GM19193 (cell line): ENCODE data around the gene STX1B.

ENCODE experiments used
- POLR2A ChIP-seq: IDR thresholded peaks from 4 replicates; pipeline ENCODE4 v1.6.1; 2011; ENCODE audit not compliant: insufficient read depth, insufficient read length; ENCODE audit errors: extremely low read depth

Gene STX1B

DNA sequence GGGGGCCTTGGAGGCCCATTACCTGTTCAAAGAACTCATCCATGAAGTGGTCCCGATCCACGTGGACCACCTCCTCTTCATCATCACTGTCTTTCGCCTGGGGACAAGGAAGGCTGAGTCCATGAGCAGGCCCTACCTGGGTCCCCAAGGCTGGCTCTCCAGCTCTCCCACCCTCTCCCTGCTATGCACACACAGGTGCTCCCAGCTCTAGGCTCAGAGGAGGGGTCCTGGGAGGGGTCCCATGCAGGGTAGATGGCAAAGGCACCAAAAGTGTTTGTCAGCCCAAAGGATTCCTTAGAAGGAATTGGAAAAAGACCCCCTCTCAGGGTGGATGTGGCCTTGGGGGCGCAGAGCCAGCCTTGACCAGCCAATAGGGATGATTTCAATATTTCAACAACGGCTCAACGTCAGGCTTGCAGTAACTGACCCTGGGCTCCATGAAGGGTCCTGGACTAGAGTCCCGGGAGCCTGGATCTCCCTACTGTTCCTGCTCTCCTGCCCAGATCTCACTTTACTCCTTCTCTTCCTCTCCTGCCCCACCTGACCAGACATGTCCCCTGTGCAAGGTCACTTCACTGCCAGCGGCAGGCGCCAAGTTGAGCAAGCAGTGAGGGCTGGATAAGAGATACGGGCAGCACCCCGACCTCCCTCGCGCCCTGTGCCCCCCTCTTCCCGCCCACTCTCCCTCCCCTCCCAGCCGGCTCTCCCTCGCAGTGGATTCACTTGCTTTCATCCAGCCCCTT lies 8.8 kb downstream of the STX1B start:
- TF ChIP-seq POLR2A = no peak

DNA sequence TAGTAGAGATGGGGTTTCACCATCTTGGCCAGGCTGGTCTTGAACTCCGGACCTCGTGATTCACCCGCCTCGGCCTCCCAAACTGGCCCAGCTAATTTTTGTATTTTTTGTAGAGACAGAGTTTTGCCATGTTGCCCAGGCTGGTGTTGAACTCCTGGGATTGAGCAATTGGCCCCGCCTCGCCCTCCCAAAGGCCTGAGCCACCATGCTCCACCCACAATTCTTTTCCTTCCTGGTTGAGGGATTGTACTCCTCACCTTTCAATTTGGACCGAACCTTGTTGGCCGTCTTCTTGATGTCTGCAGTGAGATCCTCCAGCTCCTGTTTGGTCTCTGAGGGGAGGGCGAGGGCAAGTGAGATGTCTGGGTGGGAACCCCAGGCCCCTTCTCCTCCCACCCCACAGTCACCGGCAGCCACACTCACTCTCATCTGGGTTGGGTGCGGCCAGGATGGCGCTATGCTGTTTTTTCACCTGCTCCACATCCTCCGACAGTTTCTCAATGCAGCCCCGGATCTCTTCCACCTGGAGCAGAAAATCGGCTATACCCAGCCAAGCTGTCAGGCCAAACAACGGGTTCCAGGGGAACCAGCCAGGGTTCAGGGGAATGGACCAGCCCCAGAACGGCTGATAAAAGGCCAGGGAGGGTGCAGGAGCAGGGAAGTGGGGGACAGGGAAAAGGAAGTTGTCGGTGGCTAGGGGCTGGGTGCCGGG lies 9.6 kb downstream of the STX1B start:
- TF ChIP-seq POLR2A = no peak

DNA sequence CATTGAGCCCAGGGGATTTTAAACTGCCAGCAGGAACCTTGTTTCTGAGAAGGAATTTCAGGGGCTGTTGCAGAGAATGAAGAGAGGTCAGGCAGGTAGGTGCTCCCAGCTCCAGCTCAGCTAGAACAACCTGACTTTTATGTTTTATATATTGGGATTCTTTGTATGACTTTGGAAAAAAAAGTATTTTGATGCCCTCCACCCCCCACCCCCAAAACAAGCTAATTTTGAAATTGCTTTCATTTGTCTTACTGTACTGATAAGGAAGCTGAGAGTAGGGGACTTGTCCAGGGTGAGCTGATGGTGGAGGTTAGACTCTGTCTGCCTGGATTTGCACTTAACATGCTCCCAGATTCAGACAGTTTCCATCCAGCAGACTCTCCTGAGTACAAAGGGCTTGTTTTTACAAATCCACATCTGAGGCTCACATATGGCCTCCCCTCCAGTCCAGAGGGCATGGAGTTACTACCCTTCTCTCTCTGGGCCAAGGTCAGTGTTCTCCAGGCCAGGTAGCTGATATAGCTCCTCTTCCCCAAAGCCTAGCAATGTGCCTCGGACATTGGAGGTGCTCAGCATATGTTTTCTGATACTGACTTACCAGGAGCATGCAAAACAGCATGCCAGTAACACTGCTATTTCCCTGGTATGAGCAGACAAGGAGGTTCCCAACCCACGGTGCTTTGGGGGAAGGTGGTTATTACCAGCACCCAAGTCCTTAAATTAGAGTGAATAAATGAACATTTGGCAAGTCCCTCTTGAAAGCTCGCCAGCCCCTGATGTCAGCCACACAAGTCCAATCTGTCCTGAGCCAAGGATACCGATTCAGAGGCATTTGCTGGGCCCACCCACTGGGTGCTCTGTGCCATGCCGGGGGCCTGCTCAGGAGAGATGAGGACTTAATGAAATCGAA lies 11.3 kb downstream of the STX1B start:
- no peak for TF ChIP-seq POLR2A

DNA sequence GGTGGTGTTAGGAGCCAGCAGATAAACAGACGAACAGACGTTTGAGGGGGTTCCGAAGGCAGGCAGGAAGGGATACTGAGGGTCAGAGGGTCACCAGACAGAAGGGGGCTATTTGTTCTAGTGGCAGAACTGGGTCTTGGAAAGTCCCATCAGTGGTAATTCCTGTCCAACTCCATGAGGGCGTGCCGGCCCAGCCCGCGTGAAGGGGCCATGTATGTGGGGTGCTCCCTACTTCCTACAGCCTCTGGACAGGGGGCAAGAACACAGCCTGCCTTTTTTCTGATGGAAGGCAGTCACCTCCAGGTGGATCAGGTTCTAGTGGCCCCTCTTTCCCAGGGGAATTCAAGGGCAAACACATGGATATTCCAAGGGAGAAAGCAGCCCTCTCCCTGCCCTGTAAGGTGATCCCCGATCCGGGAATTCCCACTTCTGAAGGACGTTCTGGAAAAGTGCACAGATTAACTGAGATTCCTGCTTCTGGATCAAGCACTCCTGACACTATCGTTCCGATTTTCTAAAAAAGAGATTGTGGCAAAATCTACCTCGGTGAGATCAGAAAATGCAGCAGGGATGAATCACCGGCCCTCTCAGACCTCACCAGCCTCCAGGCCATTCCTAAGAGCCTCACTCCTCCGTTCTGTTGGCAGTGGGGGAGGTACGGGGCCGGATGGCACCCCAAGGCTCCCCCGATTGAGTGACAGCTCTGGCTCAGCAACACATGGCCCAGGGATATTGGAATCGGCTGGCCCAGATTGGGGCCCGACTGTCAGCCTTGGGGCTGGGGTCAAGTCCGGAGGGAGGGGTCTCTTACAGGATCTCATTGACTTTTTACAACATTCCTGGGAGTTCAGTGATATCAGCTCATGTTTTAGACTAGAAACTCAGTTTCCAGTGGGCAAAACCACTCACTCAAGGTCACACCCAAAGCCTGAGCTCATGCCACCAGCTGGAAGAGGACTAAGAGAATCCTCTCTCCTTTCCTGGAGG lies 12.4 kb downstream of the STX1B start:
- no peak for TF ChIP-seq POLR2A

DNA sequence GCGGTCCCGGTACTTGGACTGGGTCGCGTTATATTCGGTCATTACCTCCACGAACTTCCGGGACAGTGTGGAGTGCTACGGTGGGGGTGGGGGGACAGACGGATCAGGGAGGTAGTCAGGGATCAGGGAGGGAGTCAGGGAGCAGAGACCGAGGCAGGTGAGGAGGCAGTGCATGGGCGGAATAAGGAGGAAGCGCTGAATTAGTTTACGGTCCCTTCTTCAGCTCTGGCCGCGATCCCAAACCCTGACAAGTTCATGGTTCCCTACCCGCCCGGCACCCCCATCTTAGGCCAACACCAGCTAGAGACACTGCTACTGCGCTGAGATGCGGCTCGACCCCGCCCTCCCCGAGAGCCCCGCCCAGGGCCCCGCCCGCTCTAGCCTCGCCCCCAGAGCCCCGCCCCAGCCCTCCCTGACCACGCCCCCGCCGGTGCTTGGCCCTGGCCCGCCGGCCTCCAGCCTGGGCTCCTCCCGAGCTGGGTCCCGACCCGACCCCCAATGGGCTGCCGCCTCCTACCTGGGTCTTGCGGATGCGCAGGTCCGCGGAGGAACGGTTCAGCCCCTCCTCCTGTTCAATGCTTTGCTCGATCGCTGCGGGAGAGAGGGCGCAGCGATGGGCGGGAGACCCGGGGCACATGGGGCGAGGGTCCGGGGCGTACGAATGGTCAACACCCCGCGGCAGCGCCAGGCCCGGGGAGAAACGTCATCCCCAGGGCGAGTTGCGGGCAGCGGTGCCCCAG lies 13.3 kb downstream of the STX1B start:
- peak; percentile 72 for TF ChIP-seq POLR2A

DNA sequence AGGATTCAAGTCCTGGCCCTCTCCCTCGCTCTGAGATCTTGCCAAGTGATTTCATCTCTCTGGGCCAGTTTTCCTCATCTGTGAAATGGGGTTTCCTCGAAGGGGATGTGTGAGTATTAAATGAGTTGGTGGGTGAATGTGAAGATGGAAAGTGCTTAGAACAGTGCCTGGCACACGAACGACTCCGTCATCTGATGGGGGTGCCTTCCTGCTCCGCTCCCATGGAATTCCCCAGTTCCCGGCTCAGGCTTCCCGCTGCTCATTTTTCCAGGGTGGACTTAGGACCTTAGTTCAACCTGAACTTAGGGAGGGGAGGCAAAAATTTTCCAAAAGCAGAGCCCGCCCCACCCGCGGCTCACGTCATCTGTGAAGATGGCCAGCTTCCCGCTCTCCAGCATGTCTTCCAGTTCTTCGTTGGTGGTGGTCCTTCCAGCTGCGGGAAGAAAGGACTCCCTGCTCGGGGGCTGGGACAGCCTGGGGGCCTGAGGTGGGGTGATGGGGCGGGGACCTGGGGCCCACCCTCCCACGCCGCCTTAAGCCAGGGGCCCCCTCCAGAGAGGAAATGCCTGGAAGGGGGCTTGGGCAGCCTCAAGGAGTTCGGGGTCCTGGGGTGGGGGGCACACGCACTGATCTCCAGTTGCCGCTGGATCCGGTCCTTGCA lies 14.0 kb downstream of the STX1B start:
- no peak for TF ChIP-seq POLR2A

DNA sequence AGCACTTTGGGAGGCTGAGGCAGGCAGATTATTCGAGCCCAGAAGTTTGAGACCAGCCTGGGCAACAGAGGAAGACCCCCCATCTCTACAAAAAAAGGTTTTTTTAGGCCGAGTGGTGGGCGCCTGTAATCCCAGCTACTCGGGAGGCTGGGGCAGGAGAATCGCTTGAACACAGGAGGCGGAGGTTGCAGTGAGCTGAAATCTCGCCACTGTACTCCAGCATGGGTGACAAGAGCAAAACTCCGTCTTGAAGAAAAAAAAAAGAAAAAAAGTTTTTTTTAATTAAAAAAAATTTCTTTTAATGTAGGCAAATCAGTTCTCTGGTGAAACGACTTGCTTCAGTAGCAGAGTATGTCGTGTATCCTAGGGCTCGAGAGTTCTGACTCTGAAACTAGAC lies 14.5 kb downstream of the STX1B start:
- TF ChIP-seq POLR2A = no peak

DNA sequence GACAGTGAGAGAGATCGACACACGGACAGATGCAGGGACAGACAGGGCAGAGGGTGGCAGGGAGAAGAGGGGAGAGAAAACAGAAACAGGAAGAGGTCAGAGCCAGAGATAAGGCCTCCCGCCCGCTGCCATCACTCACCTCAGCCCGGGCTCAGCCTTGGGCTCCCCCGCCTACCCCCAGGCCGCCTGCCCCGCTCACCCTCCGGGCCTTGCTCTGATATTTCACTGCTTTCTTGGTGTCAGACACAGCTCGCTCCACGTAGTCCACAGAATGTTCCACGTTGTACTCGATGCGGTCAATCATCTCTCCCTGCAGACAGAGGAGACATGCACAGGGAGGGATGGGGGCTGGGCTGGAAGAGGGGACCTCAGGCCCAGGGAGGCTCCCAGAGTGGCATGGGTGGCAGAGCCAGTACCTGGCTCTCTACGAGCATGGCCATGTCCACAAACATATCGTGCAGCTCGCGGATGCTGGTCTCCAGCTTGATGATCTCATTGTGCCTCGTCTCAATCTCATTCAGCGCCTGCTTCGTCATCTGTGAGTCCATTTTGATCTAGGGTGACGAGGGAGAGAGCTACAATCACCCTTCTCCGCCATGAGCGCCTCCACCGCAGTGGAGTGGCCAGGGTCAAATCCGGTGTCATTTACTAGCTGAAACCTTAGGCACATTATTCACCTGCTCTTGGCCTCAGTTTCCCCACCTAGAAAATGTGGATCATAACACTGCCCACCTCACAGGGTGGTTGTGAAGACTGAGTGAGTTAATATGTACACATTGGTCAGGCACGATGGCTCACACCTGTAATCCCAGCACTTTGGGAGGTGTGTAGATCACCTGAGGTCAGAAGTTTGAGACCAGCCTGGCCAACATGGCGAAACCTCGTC lies 17.3 kb downstream of the STX1B start:
- no peak for TF ChIP-seq POLR2A

DNA sequence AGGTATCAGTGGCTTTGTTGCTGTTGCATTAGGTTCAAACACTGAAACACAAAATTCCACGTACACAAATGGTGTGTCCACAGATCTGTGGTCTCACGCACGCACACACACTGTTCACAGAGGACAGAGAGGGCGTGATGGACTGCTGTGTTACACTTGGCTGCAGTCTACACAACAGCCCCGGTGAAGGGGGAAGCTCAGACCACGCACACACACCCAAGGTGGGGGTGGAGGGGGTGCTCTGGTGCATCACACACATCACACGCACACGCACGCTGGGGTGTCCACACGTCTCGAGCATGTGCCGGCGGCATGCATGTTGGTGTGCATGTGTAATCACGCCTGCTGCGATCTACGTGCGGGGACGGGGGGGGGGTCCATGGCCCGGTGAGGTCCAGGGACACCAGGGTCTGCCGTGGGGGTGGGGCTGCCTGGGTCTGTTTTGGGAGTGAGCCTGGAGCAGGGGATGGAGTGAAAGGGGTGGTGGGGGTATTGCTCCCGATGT lies 18.1 kb downstream of the STX1B start:
- TF ChIP-seq POLR2A = no peak

DNA sequence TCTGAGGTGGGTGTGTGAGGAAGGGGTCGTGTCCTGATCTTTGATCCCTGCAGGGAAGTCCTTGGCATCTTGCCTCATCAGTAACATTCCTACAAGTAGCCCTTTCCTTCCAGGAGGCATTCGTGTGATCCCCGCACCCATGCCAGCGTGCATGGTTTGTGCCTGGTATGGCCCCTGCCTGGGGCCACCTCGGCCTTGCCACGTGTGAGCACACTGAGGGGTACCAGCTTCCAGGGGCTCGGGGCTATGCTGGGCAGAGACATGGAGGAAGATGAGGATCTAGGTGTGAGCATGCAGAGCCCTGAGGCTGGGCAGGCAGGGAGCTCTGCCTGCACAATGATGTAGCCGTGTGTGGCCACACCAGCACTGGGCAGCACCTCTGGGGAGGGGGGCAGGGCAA lies 19.4 kb downstream of the STX1B start:
- TF ChIP-seq POLR2A = no peak

DNA sequence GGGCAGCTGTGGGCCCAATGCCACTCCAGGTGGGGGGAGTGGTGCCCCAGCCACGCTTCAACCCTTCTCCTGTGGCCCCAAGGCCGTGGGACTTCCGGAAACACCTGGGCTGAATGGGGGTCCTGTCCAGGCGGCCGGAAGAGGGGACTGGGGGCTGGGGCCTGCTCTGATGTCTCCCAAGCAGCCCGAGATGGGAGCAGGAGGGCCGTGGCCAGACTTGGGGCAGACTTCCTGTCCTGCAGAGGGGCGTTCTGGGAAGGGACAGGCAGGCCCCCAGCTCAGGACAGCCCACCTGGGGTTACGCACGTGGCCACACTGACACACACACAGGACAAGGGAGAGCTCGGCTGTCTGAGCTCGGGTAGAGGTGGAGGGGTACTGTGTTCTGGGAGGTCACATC lies 20.3 kb downstream of the STX1B start:
- no peak for TF ChIP-seq POLR2A

DNA sequence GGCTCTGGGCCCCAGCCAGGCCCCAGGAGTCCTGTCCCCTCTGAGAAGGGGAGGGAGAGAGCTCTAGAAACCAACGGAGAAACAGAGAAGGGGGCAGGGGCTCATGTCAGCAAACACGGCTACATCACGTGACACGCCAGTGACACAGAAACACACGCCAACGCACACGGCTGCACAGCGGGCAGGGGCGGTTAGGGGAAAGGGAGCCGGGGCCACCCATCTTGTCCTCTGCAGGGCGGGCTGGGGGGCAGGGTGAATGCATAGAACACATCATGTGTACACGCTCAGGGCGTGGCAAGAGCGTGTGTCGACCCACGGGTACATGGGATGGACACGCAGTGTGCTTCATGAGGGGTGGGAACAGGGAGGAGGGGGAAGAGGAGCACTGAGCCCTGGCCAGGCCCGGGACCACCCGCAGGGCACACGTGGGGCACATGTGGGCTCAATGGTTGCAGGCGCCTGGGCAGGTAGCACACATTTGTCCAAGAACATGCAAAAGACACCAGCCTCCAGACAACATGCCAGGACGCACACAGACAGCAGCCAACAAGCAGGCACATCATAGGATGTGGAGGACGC lies 20.9 kb downstream of the STX1B start:
- TF ChIP-seq POLR2A = no peak
